BJ (cell line): ENCODE measurements around the gene ARHGAP42. TPM values are rescaled to one million over a fixed set of nuclear protein-coding genes. Genes with fewer than 3 reads are reported as not detected.
"Not testable (repeated sequence)": the region's sequence is repeated elsewhere in the genome, so short reads cannot be mapped to it uniquely, and the experiment has no call there.

Source experiments
- CTCF ChIA-PET: fragments of 350-600 bp; formaldehyde crosslinking; extraction: SDS; loops from one replicate; lab custom pipeline; 2021; ENCODE audit warnings: antibody characterized with exemption, inconsistent platforms; lab: Yijun Ruan, JAX
- POLR2A ChIA-PET: fragments of 300-600 bp; sonication (Branson Sonifier 250); formaldehyde crosslinking; extraction: SDS; loops from one replicate; lab custom pipeline; 2021; ENCODE audit warnings: antibody characterized with exemption; lab: Charles Lee
- DNase-seq: peaks from one replicate; pipeline ENCODE4 v3.0.0-alpha.2; 2011; ENCODE audit warnings: low read depth
- H3K27me3 ChIP-seq: 2 replicates; pipeline ENCODE4 v1.6.0; 2011; ENCODE audit warnings: low read length; ENCODE audit not compliant: control insufficient read depth, insufficient read depth
- H3K36me3 ChIP-seq: 2 replicates; pipeline ENCODE4 v1.5.1; 2011; ENCODE audit warnings: low read length; ENCODE audit not compliant: control insufficient read depth, insufficient read depth
- H3K4me3 ChIP-seq: 2 replicates; pipeline ENCODE4 v1.5.1; 2011; ENCODE audit warnings: low read depth, mild to moderate bottlenecking, control low read depth, low read length
- polyA plus RNA-seq: library from polyadenylated mRNA; depleted of rRNA; stranded (reverse); fragments of >200 nt; gene quantifications from 2 replicates; pipeline ENCODE4 v1.2.3, GENCODE V29; 2011
- TF ChIP-seq, protein P1 (sequence below): IDR thresholded peaks from 2 replicates; pipeline ENCODE4 v1.5.1; 2011; ENCODE audit warnings: low read depth, mild to moderate bottlenecking, control low read depth, inconsistent platforms, low read length, moderate library complexity; ENCODE audit not compliant: insufficient read depth

The ARHGAP42 gene
- polyA plus RNA-seq, 1 experiment: 0.76 TPM

DNA sequence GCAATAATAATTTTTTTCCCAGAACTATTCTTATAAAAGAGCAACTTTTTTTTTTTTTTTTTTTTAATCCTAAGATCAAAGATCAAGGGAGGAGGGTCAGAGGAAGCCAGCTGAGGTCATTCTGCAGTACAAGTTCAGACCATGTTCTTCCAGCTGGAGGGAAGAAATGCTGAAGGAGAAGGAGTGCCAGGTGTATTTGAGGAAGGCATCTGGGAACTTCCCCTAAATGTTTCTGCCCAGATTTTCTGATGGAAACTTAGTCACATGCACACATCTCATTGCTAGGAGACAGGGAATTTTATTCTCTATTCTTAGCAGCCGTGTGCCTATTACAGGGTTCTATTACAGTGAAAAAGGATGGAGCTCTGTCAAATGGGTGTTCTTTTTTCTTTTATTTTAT is 208.4 kb downstream of the ARHGAP42 start:
- TF ChIP-seq, protein P1, sequence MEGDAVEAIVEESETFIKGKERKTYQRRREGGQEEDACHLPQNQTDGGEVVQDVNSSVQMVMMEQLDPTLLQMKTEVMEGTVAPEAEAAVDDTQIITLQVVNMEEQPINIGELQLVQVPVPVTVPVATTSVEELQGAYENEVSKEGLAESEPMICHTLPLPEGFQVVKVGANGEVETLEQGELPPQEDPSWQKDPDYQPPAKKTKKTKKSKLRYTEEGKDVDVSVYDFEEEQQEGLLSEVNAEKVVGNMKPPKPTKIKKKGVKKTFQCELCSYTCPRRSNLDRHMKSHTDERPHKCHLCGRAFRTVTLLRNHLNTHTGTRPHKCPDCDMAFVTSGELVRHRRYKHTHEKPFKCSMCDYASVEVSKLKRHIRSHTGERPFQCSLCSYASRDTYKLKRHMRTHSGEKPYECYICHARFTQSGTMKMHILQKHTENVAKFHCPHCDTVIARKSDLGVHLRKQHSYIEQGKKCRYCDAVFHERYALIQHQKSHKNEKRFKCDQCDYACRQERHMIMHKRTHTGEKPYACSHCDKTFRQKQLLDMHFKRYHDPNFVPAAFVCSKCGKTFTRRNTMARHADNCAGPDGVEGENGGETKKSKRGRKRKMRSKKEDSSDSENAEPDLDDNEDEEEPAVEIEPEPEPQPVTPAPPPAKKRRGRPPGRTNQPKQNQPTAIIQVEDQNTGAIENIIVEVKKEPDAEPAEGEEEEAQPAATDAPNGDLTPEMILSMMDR: no peak
- no peaks in the 10 kb centered on the region for H3K36me3 ChIP-seq
- no peaks in the 10 kb centered on the region for H3K27me3 ChIP-seq
- CTCF ChIA-PET: no interaction called here
- POLR2A ChIA-PET: no interaction called here
- no peak for DNase-seq
- H3K4me3 ChIP-seq: no peak overlapping the region

- POLR2A ChIA-PET, CTCF ChIA-PET, H3K27me3 ChIP-seq, H3K4me3 ChIP-seq, DNase-seq, H3K36me3 ChIP-seq: not testable (repeated sequence)
Observed at GRCh38 chr11:100895976-100896375, 208.9 kb downstream of the ARHGAP42 start.

GRCh38 chr11:100901471-100901870 is 214.4 kb downstream of the ARHGAP42 start:
- POLR2A ChIA-PET, H3K4me3 ChIP-seq, DNase-seq, CTCF ChIA-PET, H3K36me3 ChIP-seq, H3K27me3 ChIP-seq: not testable (repeated sequence)

- no peaks in the 10 kb centered on the region; the same call in 1 of the 2 replicates for H3K27me3 ChIP-seq
- no peak for DNase-seq
- ChIA-PET POLR2A (interaction anchor here (0.6 kb wide), 1 partner anchor 329 kb away, joined by 4 read pairs; no protein-coding TSS in a partner anchor), CTCF (interaction anchor here (0.6 kb wide), 1 partner anchor 1710 kb away, joined by 3 read pairs; no protein-coding TSS in a partner anchor)
- H3K36me3 ChIP-seq: no peaks in the 10 kb centered on the region
- H3K4me3 ChIP-seq: no peak overlapping the region
- TF ChIP-seq, protein P1: no peak
Observed at GRCh38 chr11:100902454-100903141, 215.5 kb downstream of the ARHGAP42 start.

GRCh38 chr11:100903284-100903683 is 216.2 kb downstream of the ARHGAP42 start:
- POLR2A ChIA-PET: no interaction called here
- no peak for DNase-seq
- TF ChIP-seq, protein P1: no peak

GRCh38 chr11:100905684-100906083 is 218.6 kb downstream of the ARHGAP42 start:
- H3K4me3 ChIP-seq: no peak overlapping the region
- ChIA-PET CTCF (interaction anchor here (0.5 to 1.1 kb wide), 3 partner anchors 12 to 23 kb away, joined by 3 read pairs; no protein-coding TSS in a partner anchor), POLR2A (no interaction called here)
- TF ChIP-seq, protein P1: no peak
- H3K27me3 ChIP-seq: no peaks in the 10 kb centered on the region; the same call in 1 of the 2 replicates
- DNase-seq: no peak
- no peaks in the 10 kb centered on the region for H3K36me3 ChIP-seq

More at GRCh38 chr11:100903284-100903683, 216.2 kb downstream of the ARHGAP42 start:
- CTCF ChIA-PET: interaction anchor here (0.6 kb wide), 1 partner anchor 1709 kb away, joined by 3 read pairs; no protein-coding TSS in a partner anchor
- H3K27me3 ChIP-seq: no peaks in the 10 kb centered on the region; the same call in 1 of the 2 replicates
- no peaks in the 10 kb centered on the region for H3K36me3 ChIP-seq
- no peak overlapping the region for H3K4me3 ChIP-seq
